Neuronal stem cell (in vitro differentiated cells): ENCODE data around the gene CLIC3.

Experiments
- DNase-seq: peaks from one replicate; pipeline ENCODE4 v3.0.0-alpha.2; 2013; ENCODE audit warnings: low spot score
- H2AFZ ChIP-seq: one replicate; pipeline ENCODE4 v1.6.1; 2013; ENCODE audit warnings: mild to moderate bottlenecking, low read length, inconsistent platforms
- H2AK5ac ChIP-seq: 2 replicates; pipeline ENCODE4 v1.6.1; 2013; ENCODE audit warnings: low read depth, mild to moderate bottlenecking, inconsistent platforms, low read length, moderate library complexity, mixed read lengths
- H2BK120ac ChIP-seq: 2 replicates; pipeline ENCODE4 v1.6.1; 2013; ENCODE audit warnings: low read depth, mild to moderate bottlenecking, inconsistent platforms, low read length, moderate library complexity, mixed read lengths
- H2BK12ac ChIP-seq: one replicate; pipeline ENCODE4 v1.6.1; 2013; ENCODE audit warnings: low read length, inconsistent platforms
- H2BK15ac ChIP-seq: 2 replicates; pipeline ENCODE4 v1.6.1; 2013; ENCODE audit warnings: mild to moderate bottlenecking, low read length, inconsistent platforms, mixed read lengths
- H2BK5ac ChIP-seq: one replicate; pipeline ENCODE4 v1.6.1; 2013; ENCODE audit warnings: inconsistent platforms, mild to moderate bottlenecking, low read length, moderate library complexity
- H3K14ac ChIP-seq: one replicate; pipeline ENCODE4 v1.6.1; 2013; ENCODE audit warnings: low read length, inconsistent platforms
- H3K18ac ChIP-seq: 2 replicates; pipeline ENCODE4 v1.6.1; 2013; ENCODE audit warnings: low read length, inconsistent platforms
- H3K23ac ChIP-seq: 2 replicates; pipeline ENCODE4 v1.6.1; 2013; ENCODE audit warnings: low read depth, mild to moderate bottlenecking, mixed read lengths, low read length, inconsistent platforms; ENCODE audit not compliant: poor library complexity
- H3K27ac ChIP-seq: replicated peaks from 3 replicates; pipeline ENCODE4 v1.5.1; 2013; ENCODE audit warnings: low read length, inconsistent platforms
- H3K27me3 ChIP-seq, 3 experiments: 2 replicates each; pipeline ENCODE4 v1.6.1; 2013; ENCODE audit warnings: low read length in 3 of 3, mild to moderate bottlenecking in 2 of 3, inconsistent platforms in 1 of 3, low read depth in 1 of 3, mixed read lengths in 1 of 3, moderate library complexity in 1 of 3; ENCODE audit not compliant: control insufficient read depth in 3 of 3, insufficient read depth in 3 of 3
- H3K36me3 ChIP-seq, 2 donors: replicated peaks in 1 of 2; 2 replicates each; pipeline ENCODE4 v1.6.1; 2013; ENCODE audit warnings: low read length in 2 of 2; ENCODE audit not compliant: control insufficient read depth in 2 of 2, insufficient read depth in 2 of 2
- H3K4ac ChIP-seq: 2 replicates; pipeline ENCODE4 v1.6.1; 2013; ENCODE audit warnings: inconsistent platforms, mild to moderate bottlenecking, low read length, moderate library complexity
- H3K4me1 ChIP-seq, 2 donors: 1 replicate in 1 of 2; 2 replicates in 1 of 2; pipeline ENCODE4 v1.6.1; 2013; ENCODE audit warnings: low read length in 2 of 2, low read depth in 1 of 2; ENCODE audit not compliant: control insufficient read depth in 2 of 2, insufficient read depth in 1 of 2
- H3K4me2 ChIP-seq: one replicate; pipeline ENCODE4 v1.6.1; 2013; ENCODE audit warnings: mild to moderate bottlenecking, low read length, inconsistent platforms; ENCODE audit not compliant: insufficient read depth, poor library complexity, severe bottlenecking
- H3K4me3 ChIP-seq, 2 donors: 2 replicates each; pipeline ENCODE4 v1.5.1; 2013; ENCODE audit warnings: low read length in 2 of 2, mild to moderate bottlenecking in 2 of 2, inconsistent platforms in 1 of 2, moderate library complexity in 1 of 2
- H3K79me1 ChIP-seq: one replicate; pipeline ENCODE4 v1.6.1; 2013; ENCODE audit warnings: low read depth, mild to moderate bottlenecking, inconsistent platforms, low read length, moderate library complexity
- H3K9ac ChIP-seq: one replicate; pipeline ENCODE4 v1.6.1; 2013; ENCODE audit warnings: mild to moderate bottlenecking, low read depth, low read length, inconsistent platforms; ENCODE audit not compliant: poor library complexity
- H3K9me3 ChIP-seq, 2 donors: replicated peaks in 1 of 2; 2 replicates each; pipeline versions ENCODE3 to v1.6.1; 2013; ENCODE audit warnings: low read length in 2 of 2, mild to moderate bottlenecking in 2 of 2, inconsistent platforms in 1 of 2, low read depth in 1 of 2, mixed read lengths in 1 of 2, moderate library complexity in 1 of 2; ENCODE audit not compliant: control insufficient read depth in 2 of 2, insufficient read depth in 1 of 2
- H4K8ac ChIP-seq: one replicate; pipeline ENCODE4 v1.6.1; 2013; ENCODE audit warnings: low read depth, mild to moderate bottlenecking, inconsistent platforms, low read length, moderate library complexity
- H4K91ac ChIP-seq: one replicate; pipeline ENCODE4 v1.6.1; 2013; ENCODE audit warnings: low read length, low read depth, mild to moderate bottlenecking, inconsistent platforms; ENCODE audit not compliant: poor library complexity
- WGBS, 2 donors: extraction: QIAGEN DNeasy Blood & Tissue Kit; methylation state at CpG; one replicate each; pipeline ENCODE4 v1.1.7; 2013; ENCODE audit warnings: missing lambda C conversion rate in 2 of 2, mixed read lengths in 1 of 2; ENCODE audit not compliant: insufficient read length in 2 of 2, insufficient replicate concordance in 1 of 2; ENCODE audit errors: extremely low coverage in 2 of 2; 5-methylcytosine and 5-hydroxymethylcytosine counted together

The CLIC3 gene

DNA sequence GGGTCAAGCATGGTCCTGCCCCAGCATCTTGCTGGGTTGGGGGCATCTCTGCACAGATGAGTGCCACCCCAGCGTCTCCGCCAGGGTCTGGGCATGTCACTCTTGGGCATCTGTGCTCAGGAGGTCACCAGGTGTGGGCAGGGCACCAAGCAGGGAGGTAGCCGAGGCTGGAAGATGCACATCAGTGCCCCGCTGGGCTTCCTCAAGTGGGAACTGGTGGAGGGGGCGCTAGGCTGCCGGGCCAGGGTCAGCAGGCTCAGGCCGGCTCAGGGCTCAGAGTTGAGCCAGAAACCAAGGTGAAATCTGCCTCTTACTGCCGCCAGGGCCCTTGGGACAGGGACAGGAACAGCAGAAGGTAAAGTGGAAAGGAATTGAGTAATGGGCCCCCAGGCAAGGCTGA is 39.6 kb upstream of the CLIC3 start:
- no CpG with 5 or more reads among the region's 8 CpGs for WGBS, 2 donors
- H2AK5ac ChIP-seq, result peak overlapping the region; percentile 99
- H3K36me3 ChIP-seq, result peaks cover 3 to 23% of the 10 kb centered on the region in 2 donors
- peak overlapping the region; percentile 10 for H3K4ac ChIP-seq
- H2BK120ac ChIP-seq, result no peak overlapping the region
- H3K18ac ChIP-seq, result peak overlapping the region; percentile 50
- H4K91ac ChIP-seq, result no peak overlapping the region
- no peaks in the 10 kb centered on the region for H3K27me3 ChIP-seq
- peaks cover 4% of the 10 kb centered on the region for H3K79me1 ChIP-seq
- peak overlapping the region; percentile 35 for H2BK5ac ChIP-seq
- H3K4me1 ChIP-seq, result peaks cover 3 to 13% of the 10 kb centered on the region in 2 donors
- no peak overlapping the region for H2BK15ac ChIP-seq
- peak overlapping the region; percentile 1 for H2BK12ac ChIP-seq
- no peak overlapping the region for H3K9ac ChIP-seq
- H3K27ac ChIP-seq, result no peak overlapping the region
- H3K9me3 ChIP-seq, result no peaks in the 10 kb centered on the region
- H3K4me2 ChIP-seq, result no peak overlapping the region
- H3K4me3 ChIP-seq, result no peak overlapping the region
- H4K8ac ChIP-seq, result no peak overlapping the region
- no peak overlapping the region for H2AFZ ChIP-seq
- no peak overlapping the region for H3K23ac ChIP-seq
- no peak overlapping the region for H3K14ac ChIP-seq
- no peak for DNase-seq

DNA sequence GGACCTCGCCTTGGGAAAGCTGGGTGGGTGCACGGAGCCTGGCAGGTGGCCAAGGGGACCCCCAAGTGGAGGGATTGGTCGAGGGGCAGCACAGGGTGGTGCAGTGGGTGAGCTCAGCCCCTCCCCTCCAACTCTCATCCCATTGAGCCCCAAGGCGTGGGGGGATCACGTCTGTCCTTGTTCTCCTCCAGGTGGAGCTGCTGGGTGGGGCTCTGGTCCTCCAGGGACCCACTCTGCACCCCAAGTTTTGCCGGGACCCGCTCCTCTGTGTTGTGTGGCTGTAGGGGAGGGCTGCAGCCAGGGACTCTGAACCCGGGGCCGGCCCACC is 39.1 kb upstream of the CLIC3 start:
- H3K27me3 ChIP-seq, result no peaks in the 10 kb centered on the region

DNA sequence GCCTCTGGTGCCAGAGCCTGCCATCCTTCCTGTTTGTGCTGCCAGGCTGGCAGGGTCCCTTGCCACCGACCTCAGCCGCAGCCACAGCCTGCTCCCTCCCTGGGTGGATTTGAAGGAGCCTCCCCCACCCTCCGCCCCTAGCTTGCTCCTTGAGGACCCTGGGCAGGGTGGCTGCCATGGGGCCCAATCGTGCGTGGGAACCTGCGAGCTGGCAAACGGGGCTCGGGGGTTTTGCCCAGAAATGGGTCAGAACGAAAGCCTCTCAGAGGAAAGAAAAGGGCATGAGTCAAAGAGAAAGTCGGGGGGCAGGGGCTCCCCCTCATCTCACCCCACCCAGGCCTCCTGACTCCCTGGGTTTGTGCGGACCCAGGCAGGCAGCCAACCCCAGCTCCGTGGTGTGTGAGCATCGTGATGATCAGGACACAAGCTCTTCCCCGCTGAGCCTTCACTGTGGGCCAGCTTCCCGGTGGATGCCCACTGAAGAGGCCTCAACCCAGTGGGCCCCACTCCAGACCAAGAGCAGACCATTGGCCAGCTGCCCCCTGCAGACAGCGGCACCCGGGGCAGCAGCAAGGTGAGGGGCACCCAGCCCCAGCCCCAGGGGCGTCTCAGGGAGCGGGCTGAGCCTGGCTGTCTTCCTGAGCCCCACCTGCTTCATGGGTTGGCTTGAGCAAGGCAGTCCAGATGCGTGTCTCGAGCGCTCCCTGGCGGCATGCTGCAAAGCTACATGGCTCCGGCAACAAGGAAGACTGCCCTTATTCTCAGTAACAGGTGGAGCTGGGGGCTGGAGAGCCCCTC is 38.5 kb upstream of the CLIC3 start:
- no CpG with 5 or more reads among the region's 24 CpGs for WGBS, 2 donors
- Histone ChIP-seq H3K4me2 (no peak overlapping the region), H3K27me3 (no peaks in the 10 kb centered on the region), H3K36me3 (peaks cover 3 to 22% of the 10 kb centered on the region in 2 donors), H4K8ac (no peak overlapping the region), H3K4ac (peak overlapping the region; percentile 6), H3K4me1 (peaks cover 3 to 6% of the 10 kb centered on the region in 2 donors), H3K79me1 (peaks cover 3% of the 10 kb centered on the region), H3K9ac (no peak overlapping the region), H2AFZ (no peak overlapping the region), H2BK120ac (peak overlapping the region; percentile 89), H2BK12ac (peak overlapping the region; percentile 90), H2AK5ac (peak overlapping the region; percentile 99), H2BK15ac (peak overlapping the region; percentile 89), H3K18ac (peak overlapping the region; percentile 94), H3K4me3 (no peak overlapping the region), H4K91ac (no peak overlapping the region), H3K23ac (peak overlapping the region; percentile 55), H3K9me3 (no peaks in the 10 kb centered on the region), H3K27ac (no peak overlapping the region), H2BK5ac (peak overlapping the region; percentile 35), H3K14ac (peak overlapping the region; percentile 21)
- DNase-seq, result peak; percentile 76

More for the DNA sequence above, 39.1 kb upstream of the CLIC3 start:
- H4K91ac ChIP-seq, result no peak overlapping the region
- H3K79me1 ChIP-seq, result peaks cover 3% of the 10 kb centered on the region
- no peak overlapping the region for H2AFZ ChIP-seq
- no peaks in the 10 kb centered on the region for H3K9me3 ChIP-seq
- H3K4me2 ChIP-seq, result no peak overlapping the region
- no peak overlapping the region for H2BK15ac ChIP-seq
- H3K18ac ChIP-seq, result peak overlapping the region; percentile 50
- H3K4me3 ChIP-seq, result no peak overlapping the region
- H3K36me3 ChIP-seq, result peaks cover 3 to 23% of the 10 kb centered on the region in 2 donors
- peak overlapping the region; percentile 52 for H3K23ac ChIP-seq
- H2BK12ac ChIP-seq, result peak overlapping the region; percentile 30
- no peak overlapping the region for H3K14ac ChIP-seq
- H3K9ac ChIP-seq, result no peak overlapping the region
- H3K27ac ChIP-seq, result no peak overlapping the region
- peak overlapping the region; percentile 35 for H2BK5ac ChIP-seq
- H3K4me1 ChIP-seq, result peaks cover 3 to 9% of the 10 kb centered on the region in 2 donors
- no peak for DNase-seq
- peak overlapping the region; percentile 99 for H2AK5ac ChIP-seq
- no CpG with 5 or more reads among the region's 9 CpGs for WGBS, 2 donors
- H3K4ac ChIP-seq, result peak overlapping the region; percentile 6
- H4K8ac ChIP-seq, result no peak overlapping the region
- no peak overlapping the region for H2BK120ac ChIP-seq

DNA sequence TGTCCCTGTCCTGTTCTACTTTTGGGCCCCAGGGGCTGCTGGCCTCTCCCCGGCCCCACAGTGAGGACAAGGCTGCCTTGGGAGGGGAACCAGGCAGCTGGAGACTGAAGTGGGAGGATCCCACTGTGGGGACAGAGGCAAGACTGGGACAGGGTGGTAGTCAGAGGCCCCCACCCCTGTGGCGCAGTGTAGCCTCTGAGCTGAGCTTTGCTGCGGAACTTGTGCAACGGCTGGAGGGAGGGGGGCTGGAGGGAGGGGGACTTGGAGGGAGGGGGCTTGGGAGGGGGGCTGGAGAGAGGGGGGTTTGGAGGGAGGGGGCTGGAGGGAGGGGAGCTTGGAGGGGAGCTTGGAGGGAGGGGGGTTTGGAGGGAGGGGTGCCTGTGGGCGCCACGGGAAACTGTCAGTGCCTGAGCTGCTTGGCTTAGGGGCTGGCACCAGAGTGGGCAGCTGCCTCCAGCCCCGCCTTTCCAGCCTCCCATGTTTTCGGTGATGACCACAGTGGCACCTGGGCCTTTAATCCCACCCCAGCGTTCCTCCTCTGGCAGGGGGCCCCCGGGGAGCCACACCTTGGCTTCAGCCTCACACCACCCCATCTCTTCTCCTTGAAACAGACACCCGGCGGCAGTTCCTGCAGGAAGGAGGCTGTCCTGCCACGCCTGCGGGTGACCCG is 37.8 kb upstream of the CLIC3 start:
- Histone ChIP-seq H2BK120ac (peak overlapping the region; percentile 89), H3K27me3 (peaks cover 0 to 1% (median 0%) of the 10 kb centered on the region in 3 experiments), H4K91ac (no peak overlapping the region), H3K4me1 (peaks cover 4 to 8% of the 10 kb centered on the region in 2 donors), H2AFZ (no peak overlapping the region), H3K4me3 (no peak overlapping the region), H2AK5ac (peak overlapping the region; percentile 99), H3K14ac (peak overlapping the region; percentile 39), H4K8ac (no peak overlapping the region), H3K18ac (peak overlapping the region; percentile 94), H3K23ac (peak overlapping the region; percentile 55), H3K27ac (no peak overlapping the region), H3K36me3 (peaks cover 0 to 14% of the 10 kb centered on the region in 2 donors), H3K4me2 (no peak overlapping the region), H3K9ac (no peak overlapping the region), H3K79me1 (peaks cover 3% of the 10 kb centered on the region), H3K4ac (no peak overlapping the region), H3K9me3 (no peaks in the 10 kb centered on the region), H2BK12ac (peak overlapping the region; percentile 59), H2BK5ac (no peak overlapping the region), H2BK15ac (peak overlapping the region; percentile 89)
- no peak for DNase-seq
- no CpG with 5 or more reads among the region's 15 CpGs for WGBS, 2 donors
